ENCODE measurements around the gene PYDC1.

Gene PYDC1

DNA sequence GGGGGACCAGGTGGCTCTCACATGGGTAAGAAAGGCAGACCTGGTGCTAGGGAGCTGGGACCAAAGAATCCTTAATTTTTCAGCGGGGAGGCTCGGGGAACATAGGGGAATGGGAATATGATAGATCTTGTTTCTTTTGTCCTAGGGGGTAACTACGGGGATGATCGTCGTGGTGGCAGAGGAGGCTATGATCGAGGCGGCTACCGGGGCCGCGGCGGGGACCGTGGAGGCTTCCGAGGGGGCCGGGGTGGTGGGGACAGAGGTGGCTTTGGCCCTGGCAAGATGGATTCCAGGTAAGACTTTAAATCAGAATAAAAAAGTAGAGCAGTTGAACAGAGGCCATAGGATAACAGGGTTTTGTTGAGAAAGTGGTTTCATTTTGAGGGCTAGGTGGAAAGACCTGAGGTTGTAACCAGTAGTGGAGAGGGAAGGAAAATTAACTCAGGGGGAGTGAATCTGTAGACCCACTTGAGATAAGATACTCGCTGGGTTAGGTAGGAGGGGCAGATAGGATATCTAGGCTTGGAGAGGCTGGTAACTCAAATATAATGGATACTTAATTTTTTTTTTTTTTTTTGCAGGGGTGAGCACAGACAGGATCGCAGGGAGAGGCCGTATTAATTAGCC, 26.0 kb downstream of the PYDC1 start:
- Histone ChIP-seq H2AFZ (ENCODE audit: low read depth, low read length) (no peak overlapping the region), H3K9ac (ENCODE audit: low read depth, low read length) (no peak overlapping the region), H4K20me1 (ENCODE audit: insufficient read depth, low read length) (peaks cover 97% of the 10 kb centered on the region), H3K27ac (ENCODE audit: low read length) (no peak overlapping the region), H3K27me3 (ENCODE audit: insufficient read depth, low read length, poor library complexity) (no peaks in the 10 kb centered on the region), H3K9me3 (ENCODE audit: insufficient read depth, low read length, severe bottlenecking) (no peaks in the 10 kb centered on the region), H3K4me2 (ENCODE audit: insufficient read depth, low read length) (no peak overlapping the region), H3K4me1 (ENCODE audit: insufficient read depth, low read length) (peaks cover 4% of the 10 kb centered on the region; the same call in 1 of the 2 replicates), H3K36me3 (ENCODE audit: insufficient read depth, low read length) (peaks cover 100% of the 10 kb centered on the region), H3K79me2 (ENCODE audit: insufficient read depth, low read length) (peaks cover 68% of the 10 kb centered on the region), H3K4me3 (ENCODE audit: low read depth in 1 of 2, low read length in 2 of 2) (no peak overlapping the region)
- TF ChIP-seq EZH2 (IDR thresholded peaks at IDR 0.05; ENCODE audit: borderline replicate concordance, low read depth, low read length, severe bottlenecking), result no peak
- TF ChIP-seq, protein P1, sequence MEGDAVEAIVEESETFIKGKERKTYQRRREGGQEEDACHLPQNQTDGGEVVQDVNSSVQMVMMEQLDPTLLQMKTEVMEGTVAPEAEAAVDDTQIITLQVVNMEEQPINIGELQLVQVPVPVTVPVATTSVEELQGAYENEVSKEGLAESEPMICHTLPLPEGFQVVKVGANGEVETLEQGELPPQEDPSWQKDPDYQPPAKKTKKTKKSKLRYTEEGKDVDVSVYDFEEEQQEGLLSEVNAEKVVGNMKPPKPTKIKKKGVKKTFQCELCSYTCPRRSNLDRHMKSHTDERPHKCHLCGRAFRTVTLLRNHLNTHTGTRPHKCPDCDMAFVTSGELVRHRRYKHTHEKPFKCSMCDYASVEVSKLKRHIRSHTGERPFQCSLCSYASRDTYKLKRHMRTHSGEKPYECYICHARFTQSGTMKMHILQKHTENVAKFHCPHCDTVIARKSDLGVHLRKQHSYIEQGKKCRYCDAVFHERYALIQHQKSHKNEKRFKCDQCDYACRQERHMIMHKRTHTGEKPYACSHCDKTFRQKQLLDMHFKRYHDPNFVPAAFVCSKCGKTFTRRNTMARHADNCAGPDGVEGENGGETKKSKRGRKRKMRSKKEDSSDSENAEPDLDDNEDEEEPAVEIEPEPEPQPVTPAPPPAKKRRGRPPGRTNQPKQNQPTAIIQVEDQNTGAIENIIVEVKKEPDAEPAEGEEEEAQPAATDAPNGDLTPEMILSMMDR (IDR thresholded peaks at IDR 0.05; ENCODE audit: borderline replicate concordance, extremely low read depth, low read length, poor library complexity, severe bottlenecking), result no peak
- ATAC-seq (ENCODE audit: insufficient read depth, low read depth) (no peak), DNase-seq (no peak)

DNA sequence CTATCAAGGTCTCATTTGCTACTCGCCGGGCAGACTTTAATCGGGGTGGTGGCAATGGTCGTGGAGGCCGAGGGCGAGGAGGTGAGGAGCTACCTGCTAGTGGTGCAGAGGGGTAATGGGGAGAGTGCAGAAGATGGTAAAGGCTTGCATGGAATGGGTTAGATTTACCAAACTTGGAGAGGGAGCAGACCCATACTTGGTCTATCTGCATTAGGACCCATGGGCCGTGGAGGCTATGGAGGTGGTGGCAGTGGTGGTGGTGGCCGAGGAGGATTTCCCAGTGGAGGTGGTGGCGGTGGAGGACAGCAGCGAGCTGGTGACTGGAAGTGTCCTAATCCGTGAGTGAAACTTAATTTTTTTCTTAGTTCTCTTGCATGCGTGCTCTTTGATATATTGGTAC, 26.9 kb downstream of the PYDC1 start:
- Histone ChIP-seq H3K9me3 (ENCODE audit: insufficient read depth, low read length, severe bottlenecking) (no peaks in the 10 kb centered on the region), H3K27ac (ENCODE audit: low read length) (no peak overlapping the region), H3K36me3 (ENCODE audit: insufficient read depth, low read length) (peaks cover 100% of the 10 kb centered on the region), H3K27me3 (ENCODE audit: insufficient read depth, low read length, poor library complexity) (no peaks in the 10 kb centered on the region), H3K79me2 (ENCODE audit: insufficient read depth, low read length) (peaks cover 77% of the 10 kb centered on the region), H3K4me3 (ENCODE audit: low read depth in 1 of 2, low read length in 2 of 2) (no peak overlapping the region), H3K9ac (ENCODE audit: low read depth, low read length) (no peak overlapping the region), H2AFZ (ENCODE audit: low read depth, low read length) (no peak overlapping the region), H3K4me1 (ENCODE audit: insufficient read depth, low read length) (peaks cover 9% of the 10 kb centered on the region; the same call in 1 of the 2 replicates), H4K20me1 (ENCODE audit: insufficient read depth, low read length) (peaks cover 98% of the 10 kb centered on the region), H3K4me2 (ENCODE audit: insufficient read depth, low read length) (no peak overlapping the region)
- DNase-seq (no peak), ATAC-seq (ENCODE audit: insufficient read depth, low read depth) (no peak)
- TF ChIP-seq, protein P1 (IDR thresholded peaks at IDR 0.05; ENCODE audit: borderline replicate concordance, extremely low read depth, low read length, poor library complexity, severe bottlenecking), result no peak
- TF ChIP-seq EZH2 (IDR thresholded peaks at IDR 0.05; ENCODE audit: borderline replicate concordance, low read depth, low read length, severe bottlenecking), result no peak

DNA sequence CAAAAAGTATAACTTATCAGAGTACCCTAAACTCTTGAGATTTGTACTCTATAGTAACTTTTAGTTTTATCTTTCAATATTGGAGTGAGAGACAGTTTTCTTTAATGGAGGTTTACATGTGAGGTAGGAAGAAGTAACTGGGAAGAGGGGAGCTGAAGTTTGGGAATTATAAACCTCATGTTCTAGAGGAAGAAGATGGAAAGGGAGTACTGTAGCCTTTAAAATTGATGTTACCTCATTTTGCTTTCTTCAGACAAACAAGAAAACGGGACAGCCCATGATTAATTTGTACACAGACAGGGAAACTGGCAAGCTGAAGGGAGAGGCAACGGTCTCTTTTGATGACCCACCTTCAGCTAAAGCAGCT, 27.5 kb downstream of the PYDC1 start:
- peaks cover 83% of the 10 kb centered on the region for H3K79me2 ChIP-seq (ENCODE audit: insufficient read depth, low read length)
- H3K9ac ChIP-seq (ENCODE audit: low read depth, low read length), result no peak overlapping the region
- no peak overlapping the region for H3K4me3 ChIP-seq (ENCODE audit: low read depth in 1 of 2, low read length in 2 of 2)
- peaks cover 12% of the 10 kb centered on the region; the same call in 1 of the 2 replicates for H3K4me1 ChIP-seq (ENCODE audit: insufficient read depth, low read length)
- TF ChIP-seq, protein P1 (IDR thresholded peaks at IDR 0.05; ENCODE audit: borderline replicate concordance, extremely low read depth, low read length, poor library complexity, severe bottlenecking), result no peak
- no peak for TF ChIP-seq EZH2 (IDR thresholded peaks at IDR 0.05; ENCODE audit: borderline replicate concordance, low read depth, low read length, severe bottlenecking)
- DNase-seq, result no peak
- ATAC-seq (ENCODE audit: insufficient read depth, low read depth), result no peak
- no peak overlapping the region for H3K4me2 ChIP-seq (ENCODE audit: insufficient read depth, low read length)
- H3K27me3 ChIP-seq (ENCODE audit: insufficient read depth, low read length, poor library complexity), result no peaks in the 10 kb centered on the region
- no peak overlapping the region for H3K27ac ChIP-seq (ENCODE audit: low read length)
- no peak overlapping the region for H2AFZ ChIP-seq (ENCODE audit: low read depth, low read length)
- H4K20me1 ChIP-seq (ENCODE audit: insufficient read depth, low read length), result peaks cover 99% of the 10 kb centered on the region
- H3K9me3 ChIP-seq (ENCODE audit: insufficient read depth, low read length, severe bottlenecking), result no peaks in the 10 kb centered on the region
- peaks cover 100% of the 10 kb centered on the region for H3K36me3 ChIP-seq (ENCODE audit: insufficient read depth, low read length)

All from DND-41 (cell line).